Measurements from ENCODE around the gene FUBP1.
"Not testable (repeated sequence)": the region's sequence is repeated elsewhere in the genome, so short reads cannot be mapped to it uniquely, and the experiment has no call there.

Gene FUBP1

DNA sequence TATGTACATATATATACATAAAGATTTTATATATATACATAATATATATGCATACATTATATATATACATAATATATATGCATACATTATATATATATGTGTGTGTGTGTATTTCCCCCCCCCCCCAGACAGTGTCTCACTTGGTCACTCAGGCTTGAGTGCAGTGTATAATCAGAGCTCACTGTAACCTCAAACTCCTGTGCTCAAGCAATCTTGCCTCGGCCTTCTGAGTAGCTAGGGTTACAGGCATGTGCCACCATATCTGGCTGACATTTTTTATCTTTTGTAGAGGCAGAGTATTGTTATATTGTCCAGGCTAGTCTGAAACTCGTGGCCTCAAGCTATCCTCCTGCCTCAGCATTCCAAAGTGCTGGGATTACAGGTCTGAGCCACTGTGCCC, 9.0 kb upstream of the FUBP1 start:
- no peak for DNase-seq (ENCODE audit: low read depth)

DNA sequence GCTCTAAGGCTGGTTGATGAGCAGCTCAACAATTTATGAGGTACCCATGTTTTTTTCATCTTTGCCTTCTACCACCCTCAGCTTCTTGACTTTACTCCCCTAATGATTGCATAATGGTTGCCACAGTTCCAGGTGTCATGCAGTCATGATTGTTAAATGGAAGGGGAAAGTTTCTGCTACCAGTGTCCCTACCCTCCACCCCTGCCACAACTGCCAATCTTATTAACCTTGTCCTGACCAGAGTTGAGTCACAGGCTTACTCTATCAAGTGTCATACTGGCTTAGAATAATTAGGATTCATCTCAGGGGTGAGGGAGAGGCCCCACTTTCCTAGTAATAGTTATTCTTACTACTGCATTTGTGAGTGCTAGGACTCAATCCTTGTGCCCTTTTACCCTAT, 7.9 kb upstream of the FUBP1 start:
- DNase-seq (ENCODE audit: low read depth) = no peak

DNA sequence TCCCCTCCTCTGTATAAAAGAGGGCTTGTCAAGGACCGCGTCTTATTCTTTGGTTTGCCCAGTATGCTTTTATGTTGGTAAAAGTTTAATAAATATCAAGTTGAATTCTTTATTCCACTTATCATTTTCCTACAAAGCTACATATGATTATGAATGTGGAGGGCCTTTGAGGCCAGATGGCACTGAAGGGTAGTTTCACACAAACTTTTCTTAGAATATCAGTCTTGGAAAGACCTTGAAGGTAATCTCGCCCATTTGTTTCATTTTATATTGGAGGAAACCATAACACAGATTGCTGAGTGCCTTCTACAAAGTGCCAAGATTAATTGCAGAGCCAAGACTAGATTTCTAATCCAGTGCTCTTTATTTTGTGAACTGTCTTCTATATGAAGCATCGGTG, 5.8 kb upstream of the FUBP1 start:
- DNase-seq (ENCODE audit: low read depth) = no peak

DNA sequence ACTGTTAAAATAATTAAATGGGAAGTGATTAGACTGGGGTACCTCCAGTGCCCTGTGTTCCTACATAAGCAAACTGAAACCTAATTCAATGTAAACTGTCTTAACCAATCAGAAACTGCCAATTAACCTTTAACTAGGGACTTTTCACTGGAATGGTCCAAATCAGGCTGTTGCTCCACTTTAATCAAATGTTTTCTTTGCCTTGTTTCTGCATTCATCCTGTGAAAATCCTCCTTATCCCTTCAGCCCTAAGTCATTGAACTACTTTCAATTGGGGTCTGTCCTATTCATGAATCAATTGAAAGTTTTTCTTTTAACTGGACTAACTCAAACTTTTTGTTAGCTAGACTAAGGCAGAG, 5.1 kb upstream of the FUBP1 start:
- DNase-seq (ENCODE audit: low read depth) = no peak

DNA sequence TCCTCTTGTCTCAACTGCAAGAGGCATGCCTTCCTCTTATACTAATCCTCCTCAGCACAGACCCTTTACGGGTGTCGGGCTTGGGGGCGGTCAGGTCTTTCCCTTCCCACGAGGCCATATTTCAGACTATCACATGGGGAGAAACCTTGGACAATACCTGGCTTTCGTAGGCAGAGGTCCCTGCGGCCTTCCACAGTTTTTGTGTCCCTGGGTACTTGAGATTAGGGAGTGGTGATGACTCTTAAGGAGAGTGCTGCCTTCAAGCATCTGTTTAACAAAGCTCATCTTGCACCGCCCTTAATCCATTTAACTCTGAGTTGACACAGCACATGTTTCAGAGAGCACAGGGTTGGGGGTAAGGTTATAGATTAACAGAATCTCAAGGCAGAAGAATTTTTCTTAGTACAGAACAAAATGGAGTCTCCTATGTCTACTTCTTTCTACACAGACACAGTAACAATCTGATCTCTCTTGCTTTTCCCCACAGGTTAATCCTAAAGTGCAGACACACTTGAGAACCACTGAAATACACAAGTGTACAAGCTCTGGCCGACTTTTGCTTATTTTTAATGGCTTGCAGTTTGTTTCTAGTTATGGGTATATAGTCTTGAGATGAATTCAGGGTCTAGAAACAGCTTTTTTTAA, 4.6 kb upstream of the FUBP1 start:
- DNase-seq (ENCODE audit: low read depth) = not testable (repeated sequence)

DNA sequence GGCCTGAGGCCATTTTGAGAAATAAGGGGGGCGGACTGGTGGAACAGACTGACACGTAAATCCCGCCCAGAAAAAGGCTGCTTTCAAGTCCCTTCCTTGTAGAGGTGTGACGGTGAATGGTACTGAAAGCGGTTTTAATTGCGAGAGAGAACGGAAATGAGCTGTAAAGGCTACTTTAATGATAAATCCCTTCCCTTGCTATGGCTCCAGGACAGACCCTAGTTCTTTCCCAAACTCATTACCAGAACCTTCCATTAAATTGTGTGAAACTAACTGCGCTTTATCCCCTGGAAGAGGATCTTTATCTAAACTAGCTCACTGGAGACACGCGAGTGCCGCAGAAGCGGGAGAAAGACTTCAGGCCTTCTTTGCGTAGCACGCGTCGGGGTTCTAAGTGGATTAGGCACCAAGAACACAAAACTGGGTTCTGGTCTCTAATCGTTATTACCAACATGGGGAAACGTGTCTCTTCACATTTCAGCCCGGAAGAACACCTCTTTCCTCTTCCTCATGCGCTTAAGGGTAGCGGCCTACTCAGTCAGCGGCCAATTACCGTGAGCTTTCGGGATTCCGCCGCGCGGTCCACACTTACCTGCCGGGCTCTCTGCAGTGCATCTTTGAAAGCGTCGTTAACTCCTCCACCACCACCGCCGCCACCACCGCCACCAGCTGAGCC, 441 bp downstream of the FUBP1 start:
- peak; percentile 79 for DNase-seq (ENCODE audit: low read depth)

DNA sequence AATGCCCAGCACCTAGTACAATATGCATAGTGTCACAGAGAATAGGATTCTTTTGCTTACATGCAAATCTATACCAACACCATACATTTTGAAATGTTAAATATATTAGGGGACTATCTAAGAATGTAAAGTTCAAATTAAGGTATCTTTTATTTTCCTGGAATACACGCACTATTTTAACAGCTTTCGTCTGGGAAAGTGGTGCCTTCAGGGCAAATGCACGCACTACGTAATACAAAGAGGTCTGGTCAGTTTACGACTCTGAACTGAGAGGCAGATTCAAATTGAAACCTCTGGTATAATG, 931 bp downstream of the FUBP1 start:
- no peak for DNase-seq (ENCODE audit: low read depth)

DNA sequence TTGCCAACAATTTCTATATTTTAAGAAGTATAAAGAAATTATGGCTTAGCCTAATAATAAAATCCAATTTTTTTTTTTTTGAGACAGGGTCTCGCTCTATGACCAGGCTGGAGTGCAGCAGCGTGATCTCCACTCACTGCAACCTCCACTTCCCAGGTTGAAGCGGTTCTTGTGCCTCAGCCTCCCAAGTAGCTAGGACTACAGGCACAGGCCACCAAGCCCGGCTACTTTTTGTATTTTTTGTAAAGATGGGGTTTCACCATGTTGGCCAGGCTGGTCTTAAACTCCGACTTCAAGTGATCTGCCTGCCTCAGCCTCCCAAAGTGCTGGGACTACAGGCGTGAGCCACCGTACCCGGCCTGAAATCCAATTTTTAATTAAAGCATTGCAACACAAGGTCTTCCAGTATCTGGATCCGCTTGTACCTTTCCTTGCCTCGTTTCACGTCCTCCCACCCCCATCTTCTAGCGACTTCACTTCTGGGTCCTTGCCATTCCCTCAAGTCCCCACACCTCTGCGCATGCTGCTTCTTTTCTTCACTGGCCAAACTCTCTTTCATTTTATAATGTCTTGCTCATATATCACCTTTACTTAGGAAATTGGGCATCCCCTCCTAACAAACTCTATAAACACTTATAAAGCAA, 2.3 kb downstream of the FUBP1 start:
- DNase-seq (ENCODE audit: low read depth) = no peak

DNA sequence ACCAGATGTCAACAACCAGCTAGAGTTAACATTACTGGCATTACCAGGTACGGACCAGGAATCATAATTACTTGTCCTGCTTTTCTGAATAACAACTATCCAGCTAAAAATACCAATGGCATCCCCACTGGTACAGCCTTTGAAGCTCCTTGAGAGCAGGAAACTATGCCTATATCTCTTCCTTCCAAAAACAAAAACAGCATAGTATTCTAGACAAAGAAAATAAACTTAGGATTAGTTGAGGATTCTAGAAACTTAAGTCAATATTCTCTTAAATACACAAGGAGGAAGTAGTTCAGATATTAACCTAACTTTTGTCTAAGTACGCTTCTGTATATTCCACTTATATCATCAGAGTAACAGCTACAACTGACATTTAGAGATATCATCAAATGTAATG, 3.0 kb downstream of the FUBP1 start:
- no peak for DNase-seq (ENCODE audit: low read depth)

DNA sequence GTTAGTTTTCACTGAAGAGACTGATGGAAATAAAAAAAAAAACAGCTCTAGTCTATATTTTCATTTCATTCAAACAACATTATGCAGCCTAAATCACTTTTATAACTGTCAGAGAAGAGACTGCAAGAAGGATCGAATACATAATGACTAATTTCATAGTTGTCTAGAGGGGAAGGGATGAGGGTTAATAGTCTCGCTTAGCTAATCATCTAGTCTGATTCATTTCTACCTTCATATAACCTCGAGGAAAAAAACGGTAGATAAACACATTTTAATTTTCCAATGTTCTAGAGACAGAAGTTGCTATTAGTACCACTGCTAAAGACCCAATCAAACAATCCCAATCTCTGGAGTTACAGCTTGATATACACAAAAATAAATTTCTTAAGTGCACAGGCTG, 3.5 kb downstream of the FUBP1 start:
- DNase-seq (ENCODE audit: low read depth) = no peak

DNA sequence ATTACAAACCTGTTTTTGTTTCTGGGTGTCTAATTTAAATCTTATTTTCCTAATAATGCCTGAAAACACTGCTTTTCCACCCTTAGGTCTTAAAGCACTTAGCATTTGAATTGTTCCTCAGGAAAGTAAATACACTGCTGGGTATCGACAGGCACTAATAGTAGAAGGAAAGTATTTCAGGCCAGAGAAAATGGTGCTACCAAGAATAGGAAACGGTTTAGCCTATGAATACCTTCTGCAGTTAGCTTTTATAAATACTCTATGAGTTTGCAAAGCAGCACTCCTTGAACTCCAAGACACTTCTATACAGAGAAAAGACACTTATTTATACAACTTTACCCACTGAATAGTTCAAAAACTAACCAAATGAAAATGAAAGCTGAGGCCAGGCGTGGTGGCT, 6.8 kb downstream of the FUBP1 start:
- DNase-seq (ENCODE audit: low read depth) = no peak

DNA sequence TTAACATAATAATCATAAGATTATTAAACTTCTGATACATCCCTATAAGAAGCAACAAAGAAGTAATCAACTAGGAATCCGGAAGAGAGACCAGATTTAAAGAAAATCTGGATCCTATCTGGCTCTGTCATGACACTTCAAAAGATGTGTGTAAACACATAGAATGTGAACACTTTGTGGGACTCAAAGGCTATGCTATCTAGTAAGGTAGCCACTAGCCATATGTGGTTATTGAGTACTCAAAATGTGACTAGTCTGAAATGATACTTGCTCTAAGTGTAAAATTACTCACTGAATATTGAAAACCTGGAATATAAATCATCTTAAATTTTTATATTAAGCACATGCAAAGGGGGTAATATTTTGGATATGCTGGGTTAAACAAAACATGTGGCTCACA, 8.7 kb downstream of the FUBP1 start:
- DNase-seq (ENCODE audit: low read depth) = no peak

DNA sequence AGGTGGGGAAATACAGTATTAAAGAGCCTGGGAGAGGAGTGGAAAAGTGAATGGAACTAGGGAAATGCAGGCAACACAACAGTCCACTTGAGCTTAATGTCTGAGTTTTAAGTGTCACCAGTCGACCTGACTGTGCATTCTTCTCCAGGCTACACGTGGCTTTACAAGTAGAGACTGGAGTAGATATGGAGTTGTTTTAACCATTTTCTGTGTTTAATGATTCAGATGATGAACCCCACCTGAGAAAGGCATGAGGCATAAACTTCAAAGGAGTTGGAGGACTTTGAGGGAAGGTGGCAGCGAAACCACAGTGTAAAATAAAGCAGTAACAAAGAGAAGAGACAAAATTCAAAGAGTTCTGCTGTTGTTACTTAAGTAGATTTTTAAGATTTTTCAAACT, 12.6 kb downstream of the FUBP1 start:
- no peak for DNase-seq (ENCODE audit: low read depth)

DNA sequence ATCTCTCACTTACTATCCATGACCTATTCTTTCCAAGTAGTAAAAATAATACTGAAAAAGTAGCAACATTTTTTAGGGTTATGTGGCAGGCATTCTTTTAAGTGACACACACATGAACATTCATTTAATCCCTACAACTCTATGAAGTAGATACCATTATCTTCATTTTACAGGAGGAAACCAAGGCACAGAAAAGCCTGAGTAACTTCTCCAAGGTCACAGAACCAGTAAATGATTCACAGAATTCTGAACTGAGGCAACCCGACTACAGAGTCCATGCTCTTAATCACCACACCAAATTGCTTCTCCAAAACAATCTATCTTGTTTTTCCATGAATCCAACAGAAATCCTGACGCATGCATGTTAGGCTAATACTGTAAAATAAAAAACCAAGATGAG, 17.5 kb downstream of the FUBP1 start:
- no peak for DNase-seq (ENCODE audit: low read depth)

DNA sequence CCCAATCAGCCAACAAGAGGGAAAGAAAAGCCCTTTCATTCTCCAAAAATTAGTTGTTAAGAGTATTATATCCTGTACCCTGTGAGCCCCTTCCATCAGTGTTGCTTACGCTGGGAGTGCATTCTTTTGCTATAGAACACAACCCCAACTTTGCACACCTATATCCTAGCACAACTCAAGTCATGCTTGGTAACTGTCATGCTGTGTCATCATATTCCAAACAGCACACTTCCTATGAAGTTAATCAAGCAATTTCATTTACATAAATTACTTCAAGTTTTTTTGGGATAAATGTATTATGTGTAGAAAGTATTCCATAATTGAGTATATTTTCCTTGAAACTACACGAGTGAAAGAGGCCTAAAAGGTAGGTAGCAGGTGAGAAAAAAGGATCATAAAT, 20.0 kb downstream of the FUBP1 start:
- DNase-seq (ENCODE audit: low read depth) = no peak

DNA sequence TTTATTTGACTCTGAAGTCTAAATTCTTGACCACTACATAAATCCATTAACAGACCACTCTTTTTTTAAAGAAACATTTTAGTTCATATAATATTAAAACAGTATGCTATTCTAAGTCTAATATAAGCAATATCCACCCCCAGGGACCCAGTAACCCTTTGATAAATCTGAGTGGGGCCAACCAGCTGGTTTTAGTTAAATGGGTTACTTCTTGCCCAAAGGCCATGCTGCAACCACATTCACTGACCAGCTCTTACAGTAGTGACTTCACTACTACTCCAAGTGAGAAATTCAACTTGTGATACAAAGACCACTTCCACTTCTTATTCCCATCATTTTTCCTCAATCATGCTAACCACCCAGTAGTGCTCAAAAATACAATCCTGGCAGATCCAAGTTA, 20.5 kb downstream of the FUBP1 start:
- DNase-seq (ENCODE audit: low read depth) = no peak

DNA sequence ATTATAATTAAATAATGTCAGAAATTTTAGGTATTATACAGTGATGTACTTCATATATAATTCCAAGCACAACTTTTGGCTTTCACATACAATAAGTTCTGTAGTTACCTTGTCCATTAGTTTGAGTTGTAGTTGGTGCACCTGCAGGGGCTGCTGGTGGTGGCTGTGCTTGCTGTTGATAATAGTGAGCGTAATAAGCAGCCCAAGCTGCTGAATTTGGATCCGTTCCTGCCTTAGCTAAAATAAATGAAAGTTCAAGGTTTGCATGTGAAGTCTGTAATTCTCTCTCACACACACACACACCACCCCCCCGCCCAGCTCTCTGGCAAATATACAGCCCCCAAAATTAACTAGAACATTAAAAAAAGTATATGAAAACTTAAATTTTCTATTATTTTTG, 22.4 kb downstream of the FUBP1 start:
- no peak for DNase-seq (ENCODE audit: low read depth)

DNA sequence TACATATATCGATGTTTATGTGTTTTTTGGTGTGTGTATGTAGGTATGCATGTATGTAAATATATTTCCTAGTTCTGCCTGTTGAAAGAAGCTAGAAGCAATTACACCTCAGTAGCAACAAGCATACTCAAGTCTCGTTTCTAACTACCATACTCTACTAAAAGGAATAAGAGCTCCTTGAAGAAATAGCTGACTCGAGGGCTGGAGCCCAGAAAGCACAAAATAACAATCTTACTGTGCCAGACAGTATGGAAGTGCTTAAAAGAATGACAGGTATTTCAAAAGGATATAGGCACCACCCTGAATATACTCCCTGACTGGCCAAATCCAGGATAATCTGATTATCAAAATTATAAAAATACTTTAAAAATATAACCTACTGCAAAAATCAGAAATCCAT, 23.2 kb downstream of the FUBP1 start:
- no peak for DNase-seq (ENCODE audit: low read depth)

DNA sequence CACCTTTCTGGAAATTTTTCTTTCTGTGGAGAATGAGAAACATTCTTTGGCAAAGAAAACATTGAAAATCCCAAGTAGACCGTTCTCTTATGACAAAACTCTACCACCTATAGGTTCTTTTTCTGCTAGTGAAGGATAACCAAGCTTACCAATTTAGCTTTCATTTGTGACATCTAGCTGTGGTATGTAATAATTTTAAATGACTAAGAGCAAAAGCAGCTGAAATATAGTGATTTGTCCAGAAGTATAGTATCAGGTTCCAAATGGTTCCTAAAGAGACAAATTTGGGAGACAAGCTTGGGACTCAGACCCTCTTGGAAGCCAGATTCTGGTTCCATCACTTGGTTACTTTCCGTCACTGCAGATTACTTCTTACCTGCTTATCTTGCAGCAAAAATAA, 24.4 kb downstream of the FUBP1 start:
- peak; percentile 39 for DNase-seq (ENCODE audit: low read depth)

DNA sequence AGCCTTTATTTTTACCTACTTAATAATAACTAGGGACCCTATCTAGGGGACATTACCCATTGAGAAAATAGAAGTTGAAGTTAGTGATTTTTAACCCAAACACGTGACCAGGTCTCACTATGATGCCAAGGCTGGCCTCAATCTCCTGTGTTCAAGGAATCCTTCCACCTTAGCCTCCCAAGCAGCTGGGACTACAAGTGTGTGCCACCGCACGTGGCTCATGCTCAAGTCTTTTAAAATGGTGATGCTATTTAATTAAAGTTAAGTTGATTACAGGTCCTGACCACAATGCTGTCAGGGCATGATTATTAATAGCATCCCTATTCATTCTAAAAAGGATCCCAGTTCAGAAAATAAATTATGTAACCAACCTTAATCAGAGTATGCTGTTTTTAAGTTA, 25.0 kb downstream of the FUBP1 start:
- no peak for DNase-seq (ENCODE audit: low read depth)

DNA sequence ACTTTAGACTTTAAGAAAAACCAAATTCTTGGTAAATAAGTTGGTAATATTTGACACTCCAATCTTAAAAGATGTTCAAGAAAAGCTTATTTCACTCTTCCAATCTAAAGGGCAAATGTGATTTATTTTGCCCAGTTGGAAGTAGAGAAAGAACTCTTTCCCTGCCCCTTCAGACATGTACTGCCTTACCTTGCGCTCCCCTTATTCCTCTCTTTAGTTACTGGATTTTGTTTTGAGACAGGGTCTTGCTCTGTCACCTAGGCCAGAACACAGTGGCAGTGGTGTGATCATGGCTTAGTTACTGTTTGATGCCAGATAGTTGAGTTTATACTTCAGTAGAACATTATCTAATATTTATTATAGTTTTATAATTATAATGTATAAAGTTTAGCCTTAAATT, 27.5 kb downstream of the FUBP1 start:
- no peak for DNase-seq (ENCODE audit: low read depth)

DNA sequence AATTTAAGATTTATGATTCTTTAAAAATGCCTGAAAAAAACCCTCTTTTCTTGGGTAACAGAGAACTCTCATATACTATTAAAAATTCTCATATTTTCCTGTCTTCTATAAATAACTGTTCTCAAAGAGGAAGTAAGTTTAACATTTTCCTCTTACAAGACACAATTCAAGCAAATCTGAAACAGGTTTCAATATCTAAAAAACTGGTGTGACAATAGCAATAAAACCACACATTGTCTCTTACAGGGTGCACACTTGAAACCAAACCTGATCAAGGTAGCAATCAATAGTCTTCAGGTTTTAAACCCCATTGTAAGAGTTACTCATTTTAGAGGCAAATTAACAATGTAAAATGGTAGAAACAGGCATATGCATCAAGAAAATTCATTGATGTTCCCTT, 28.0 kb downstream of the FUBP1 start:
- DNase-seq (ENCODE audit: low read depth) = no peak

DNA sequence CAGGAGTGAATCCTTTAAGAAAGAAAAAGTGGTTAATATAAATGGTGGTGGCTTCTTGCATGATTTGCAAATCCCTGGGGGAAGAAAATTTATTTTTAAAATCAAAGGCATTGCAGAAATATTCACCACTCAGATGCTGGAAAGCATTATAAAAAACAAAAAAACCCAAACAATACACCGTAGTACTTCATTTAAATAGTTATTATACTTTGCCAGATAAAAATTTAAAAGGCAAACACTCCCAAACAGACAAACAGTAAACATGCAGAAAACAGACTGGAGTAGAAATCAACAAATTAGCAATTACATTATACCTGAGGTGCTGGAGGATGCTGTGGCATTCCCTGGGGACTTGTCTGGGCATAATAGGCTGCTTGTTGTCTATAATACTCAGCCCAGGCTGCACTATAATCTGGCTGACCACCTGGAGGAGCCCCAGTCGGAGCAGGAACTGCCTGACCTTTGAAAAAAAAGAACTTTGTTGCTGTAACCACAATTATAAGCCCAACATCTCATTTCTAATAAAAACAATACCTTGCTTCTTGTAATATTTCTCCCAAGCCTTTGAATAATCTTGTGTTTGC, 29.9 kb downstream of the FUBP1 start:
- no peak for DNase-seq (ENCODE audit: low read depth)

DNA sequence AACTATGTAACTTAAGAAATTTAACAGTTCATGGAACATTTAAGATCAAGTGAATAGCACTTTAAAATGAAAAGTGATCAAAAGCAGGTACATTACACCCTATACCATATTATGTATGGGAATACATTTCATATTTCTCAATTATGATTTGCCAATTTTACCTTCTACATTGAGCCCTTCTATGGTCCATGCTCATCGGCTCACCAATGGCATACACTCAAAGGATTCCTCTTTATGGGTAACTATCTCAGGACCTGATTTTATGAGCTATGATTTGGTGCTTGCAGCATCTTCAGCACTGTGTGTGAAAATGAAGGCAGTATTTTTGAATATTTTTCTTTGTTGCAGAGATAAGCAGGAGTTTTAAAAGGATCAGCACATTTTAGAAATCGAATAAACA, 33.5 kb downstream of the FUBP1 start:
- DNase-seq (ENCODE audit: low read depth) = no peak
